ENCODE results near the gene SOCS6.

- no peak for TF ChIP-seq CTCF (conservative IDR thresholded peaks at IDR 0.05 in 1 of 2, IDR thresholded peaks at IDR 0.05 in 1 of 2; ENCODE audit: extremely low read depth in 1 of 2, insufficient read depth in 1 of 2, low read depth in 1 of 2, low read length in 2 of 2)
- no peak for TF ChIP-seq EZH2 (IDR thresholded peaks at IDR 0.05; ENCODE audit: borderline replicate concordance, low read length)
These were observed 9.4 kb upstream of the SOCS6 start for GRCh38 chr18:70279470-70279869.
